CD4-positive, alpha-beta memory T cell (primary cell): Measurements from ENCODE around the gene AKAP13. TPM values are rescaled to one million over a fixed set of nuclear protein-coding genes. Genes with fewer than 3 reads are reported as not detected.

Experiments
- CTCF ChIA-PET: fragments of 350-600 bp; sonication (Branson Sonifier 250); formaldehyde crosslinking; loops from one replicate; lab custom pipeline; 2021; ENCODE audit warnings: inconsistent platforms; ENCODE audit not compliant: partially characterized antibody; lab: Charles Lee
- POLR2A ChIA-PET: fragments of 350-600 bp; sonication (Branson Sonifier 250); formaldehyde crosslinking; loops from one replicate; lab custom pipeline; 2021; ENCODE audit not compliant: partially characterized antibody; lab: Charles Lee
- DNase-seq, 5 donors: peaks; one replicate each; pipeline versions ENCODE4 v3.0.0 to v3.0.0-alpha.2; 2020 to 2022; ENCODE audit warnings: mixed read lengths in 1 of 5
- H3K27ac ChIP-seq: one replicate; pipeline ENCODE4 v1.7.0; 2013; ENCODE audit warnings: low read depth, low read length
- H3K27me3 ChIP-seq: 2 replicates; pipeline ENCODE4 v1.7.0; 2013; ENCODE audit warnings: mild to moderate bottlenecking, low read length, moderate library complexity; ENCODE audit not compliant: insufficient read depth
- H3K36me3 ChIP-seq: 2 replicates; pipeline ENCODE4 v1.7.0; 2013; ENCODE audit warnings: mild to moderate bottlenecking, low read length, moderate library complexity; ENCODE audit not compliant: insufficient read depth
- H3K4me1 ChIP-seq: 2 replicates; pipeline ENCODE4 v1.7.0; 2013; ENCODE audit warnings: mild to moderate bottlenecking, low read length, moderate library complexity; ENCODE audit not compliant: insufficient read depth
- H3K4me3 ChIP-seq, 2 donors: one replicate each; pipeline ENCODE4 v1.7.0; 2013; ENCODE audit warnings: low read length in 2 of 2, mild to moderate bottlenecking in 1 of 2
- H3K9me3 ChIP-seq, 2 donors: one replicate each; pipeline ENCODE4 v1.7.0; 2013; ENCODE audit warnings: low read length in 2 of 2, control low read depth in 1 of 2; ENCODE audit not compliant: control insufficient read depth in 1 of 2
- H3K27ac Mint-ChIP-seq, 7 donors: one replicate each; pipeline ENCODE4 v1.8.0; 2020 to 2021; ENCODE audit warnings: mixed read lengths in 7 of 7, mild to moderate bottlenecking in 6 of 7, inconsistent platforms in 3 of 7, moderate library complexity in 3 of 7
- H3K27me3 Mint-ChIP-seq, 2 donors: one replicate each; pipeline ENCODE4 v1.8.0; 2020 to 2021; ENCODE audit warnings: mixed read lengths in 2 of 2
- H3K36me3 Mint-ChIP-seq, 2 donors: one replicate each; pipeline ENCODE4 v1.8.0; 2020 to 2021; ENCODE audit warnings: mixed read lengths in 2 of 2, inconsistent platforms in 1 of 2, mild to moderate bottlenecking in 1 of 2
- H3K4me1 Mint-ChIP-seq, 4 donors: one replicate each; pipeline ENCODE4 v1.8.0; 2020 to 2021; ENCODE audit warnings: mixed read lengths in 4 of 4, mild to moderate bottlenecking in 1 of 4
- H3K4me3 Mint-ChIP-seq, 8 donors: one replicate each; pipeline ENCODE4 v1.8.0; 2020 to 2021; ENCODE audit warnings: mixed read lengths in 8 of 8, mild to moderate bottlenecking in 7 of 8, moderate library complexity in 6 of 8, inconsistent platforms in 3 of 8
- H3K9me3 Mint-ChIP-seq, 8 donors: one replicate each; pipeline ENCODE4 v1.8.0; 2020 to 2021; ENCODE audit warnings: mixed read lengths in 8 of 8, mild to moderate bottlenecking in 5 of 8, inconsistent platforms in 3 of 8, moderate library complexity in 1 of 8
- intact Hi-C: fragments of 100-400 bp; cut with micrococcal nuclease; formaldehyde crosslinking; loops from one replicate; pipeline ENCODE4 v1.15.1; 2023
- polyA plus RNA-seq, 2 donors: library from polyadenylated mRNA; unstranded; fragments of 300-500 nt; fragmentation: Illumina TruSeq; gene quantifications; one replicate each; pipeline ENCODE4 v1.2.3, GENCODE V29; 2021
- total RNA-seq, 2 experiments: library from RNA; stranded (reverse); gene quantifications; one replicate each; pipeline ENCODE4 v1.2.3, GENCODE V29; 2021

Gene AKAP13
- total and polyA plus RNA-seq, 4 experiments from 2014 or later, result 68.7 to 319 (median 247) TPM

DNA sequence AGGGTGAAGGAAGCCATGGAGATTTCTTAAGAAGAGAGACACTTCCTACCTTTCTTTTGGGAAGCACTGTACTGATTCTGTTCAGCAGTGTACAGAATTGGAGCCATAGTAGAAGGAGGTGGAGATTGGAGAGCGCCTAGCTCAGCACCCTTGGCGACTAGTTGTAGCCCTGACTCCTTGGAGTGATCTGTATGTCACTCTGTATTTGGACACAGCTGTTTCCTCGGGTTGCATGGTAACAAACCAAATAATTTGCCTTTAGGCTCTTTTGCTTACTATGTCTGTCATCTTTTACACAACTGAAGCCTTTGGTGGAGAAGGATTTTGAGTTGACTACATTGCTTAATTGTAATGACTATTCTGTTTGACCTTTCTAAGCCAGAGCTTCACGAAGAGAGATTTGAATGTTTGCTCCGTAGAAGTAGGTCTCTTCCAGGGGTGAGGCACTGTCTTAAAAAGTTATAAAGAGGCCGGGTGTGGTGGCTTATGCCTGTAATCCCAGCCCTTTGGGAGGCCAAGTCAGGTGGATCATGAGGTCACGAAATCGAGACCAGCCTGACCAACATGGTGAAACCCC lies 77.1 kb downstream of the AKAP13 start:
- no peak overlapping the region for H3K4me3 Mint-ChIP-seq
- no peak for DNase-seq
- Histone ChIP-seq H3K4me3 (no peak overlapping the region), H3K4me1 (peaks cover 22% of the 10 kb centered on the region), H3K9me3 (no peaks in the 10 kb centered on the region), H3K36me3 (no peaks in the 10 kb centered on the region), H3K27me3 (no peaks in the 10 kb centered on the region), H3K27ac (no peak overlapping the region)
- H3K36me3 Mint-ChIP-seq, result peaks cover 0 to 5% of the 10 kb centered on the region in 2 donors
- ChIA-PET CTCF (interaction anchor here (0.8 kb wide), 1 partner anchor 161 kb away, joined by 3 read pairs; no protein-coding TSS in a partner anchor), POLR2A (no interaction called here)
- H3K27me3 Mint-ChIP-seq, result no peaks in the 10 kb centered on the region
- no peaks in the 10 kb centered on the region for H3K9me3 Mint-ChIP-seq
- peak overlapping the region in 1 of 7 donors; percentile 35 for H3K27ac Mint-ChIP-seq
- intact Hi-C loops, result no loop called here
- peaks cover 53 to 80% (median 63%) of the 10 kb centered on the region in 4 donors for H3K4me1 Mint-ChIP-seq

DNA sequence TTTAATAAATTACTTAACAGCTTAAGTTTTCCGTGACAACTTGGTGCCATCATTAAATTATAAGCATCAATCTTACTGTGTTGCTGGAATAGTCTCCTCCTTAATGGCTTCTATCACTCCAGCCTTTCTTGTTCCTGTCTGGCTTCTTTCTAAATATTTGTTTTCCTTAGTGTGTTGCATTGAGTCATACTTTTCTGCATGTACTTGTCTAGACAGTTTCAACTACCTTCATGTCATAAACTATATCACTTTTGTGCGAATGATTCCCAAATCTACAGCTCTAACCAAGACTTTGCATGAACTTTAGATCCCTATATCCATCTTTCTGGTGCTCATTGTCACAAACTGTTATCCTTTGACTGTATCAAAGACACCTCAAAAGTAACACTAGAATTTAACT lies 78.4 kb downstream of the AKAP13 start:
- H3K27ac Mint-ChIP-seq, result peak overlapping the region in 1 of 7 donors; percentile 29
- Histone ChIP-seq H3K4me3 (no peak overlapping the region), H3K27ac (no peak overlapping the region), H3K27me3 (no peaks in the 10 kb centered on the region), H3K9me3 (no peaks in the 10 kb centered on the region), H3K4me1 (peaks cover 16% of the 10 kb centered on the region), H3K36me3 (no peaks in the 10 kb centered on the region)
- H3K36me3 Mint-ChIP-seq, result peaks cover 2 to 10% of the 10 kb centered on the region in 2 donors
- H3K4me3 Mint-ChIP-seq, result peak overlapping the region in 1 of 8 donors; percentile 18
- no peaks in the 10 kb centered on the region for H3K27me3 Mint-ChIP-seq
- no peak for DNase-seq
- POLR2A ChIA-PET, result no interaction called here
- CTCF ChIA-PET, result interaction anchor here (0.9 kb wide), 1 partner anchor 28 kb away, joined by 3 read pairs; no protein-coding TSS in a partner anchor
- no peaks in the 10 kb centered on the region for H3K9me3 Mint-ChIP-seq
- peaks cover 52 to 77% (median 63%) of the 10 kb centered on the region in 4 donors for H3K4me1 Mint-ChIP-seq
- intact Hi-C loops, result no loop called here

DNA sequence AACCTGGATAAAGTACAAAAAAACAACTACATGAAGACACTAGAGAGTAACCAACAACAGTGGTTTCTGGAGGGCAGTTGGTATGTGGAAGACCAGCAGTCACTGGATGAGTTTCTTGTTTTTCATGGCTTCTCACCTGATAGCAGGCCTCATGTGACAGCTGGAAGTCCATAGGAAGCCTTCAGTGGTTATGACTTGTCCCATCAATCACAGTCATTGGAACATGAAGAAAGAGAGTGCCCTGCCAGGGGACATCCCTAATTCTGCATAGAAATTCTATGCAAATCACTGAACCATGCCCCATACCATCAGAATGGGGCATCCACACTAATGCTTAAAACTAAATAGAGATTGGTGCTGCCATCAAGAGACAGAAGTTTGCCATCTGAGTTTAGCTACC lies 81.6 kb downstream of the AKAP13 start:
- Mint-ChIP-seq H3K27ac (no peak overlapping the region), H3K36me3 (peaks cover 2 to 11% of the 10 kb centered on the region in 2 donors), H3K27me3 (no peaks in the 10 kb centered on the region), H3K4me1 (peaks cover 40 to 60% (median 49%) of the 10 kb centered on the region in 4 donors), H3K9me3 (no peaks in the 10 kb centered on the region), H3K4me3 (peak overlapping the region in 1 of 8 donors; percentile 49)
- no peak for DNase-seq
- Histone ChIP-seq H3K27ac (no peak overlapping the region), H3K4me3 (no peak overlapping the region), H3K4me1 (peaks cover 10% of the 10 kb centered on the region), H3K27me3 (no peaks in the 10 kb centered on the region), H3K9me3 (no peaks in the 10 kb centered on the region), H3K36me3 (no peaks in the 10 kb centered on the region)
- intact Hi-C loops, result no loop called here
- CTCF ChIA-PET, result interaction anchor here (1.0 to 1.4 kb wide), 3 partner anchors 9 to 166 kb away, joined by 3 to 4 read pairs (median 3); no protein-coding TSS in a partner anchor
- POLR2A ChIA-PET, result no interaction called here

DNA sequence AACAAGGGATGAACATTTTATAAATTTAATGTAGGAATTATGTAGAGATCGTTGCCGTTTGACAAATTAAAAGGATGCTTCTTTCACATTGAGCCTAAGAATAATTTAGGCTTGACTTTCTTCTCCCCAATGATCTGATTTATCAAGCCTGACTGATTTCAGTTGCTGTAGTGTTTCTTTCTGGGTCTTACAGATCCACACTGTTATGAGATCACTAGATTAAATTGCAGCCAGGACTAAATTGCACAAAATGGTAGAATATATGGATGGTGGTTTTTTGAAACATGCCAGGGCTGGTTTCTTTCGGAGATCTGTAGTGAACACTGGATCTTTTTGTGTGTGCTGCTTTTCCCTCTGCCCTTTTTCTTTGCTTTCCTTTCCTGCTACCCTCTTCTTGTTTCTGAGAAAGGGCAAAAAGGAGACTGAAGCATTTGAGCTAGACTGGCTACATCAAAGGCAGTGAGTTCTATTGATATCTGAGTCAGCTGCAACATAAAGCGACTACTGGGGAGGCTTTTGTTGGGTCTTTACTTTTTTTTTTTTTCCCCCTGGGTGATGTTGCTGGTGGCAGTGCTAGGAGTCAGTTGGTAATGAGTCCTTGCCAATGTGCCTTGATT lies 83.0 kb downstream of the AKAP13 start:
- Mint-ChIP-seq H3K27ac (peak overlapping the region in 3 of 7 donors; percentile 15 to 25 (median 16)), H3K4me3 (peak overlapping the region in 1 of 8 donors; percentile 4), H3K36me3 (peaks cover 3 to 11% of the 10 kb centered on the region in 2 donors), H3K9me3 (no peaks in the 10 kb centered on the region), H3K27me3 (no peaks in the 10 kb centered on the region), H3K4me1 (peaks cover 46 to 66% (median 53%) of the 10 kb centered on the region in 4 donors)
- Histone ChIP-seq H3K27me3 (no peaks in the 10 kb centered on the region), H3K4me3 (no peak overlapping the region), H3K36me3 (no peaks in the 10 kb centered on the region), H3K9me3 (no peaks in the 10 kb centered on the region), H3K27ac (no peak overlapping the region), H3K4me1 (peaks cover 7% of the 10 kb centered on the region)
- POLR2A ChIA-PET, result no interaction called here
- no peak for DNase-seq
- intact Hi-C loops, result no loop called here
- CTCF ChIA-PET, result interaction anchor here (0.9 kb wide), 1 partner anchor 168 kb away, joined by 3 read pairs; no protein-coding TSS in a partner anchor

DNA sequence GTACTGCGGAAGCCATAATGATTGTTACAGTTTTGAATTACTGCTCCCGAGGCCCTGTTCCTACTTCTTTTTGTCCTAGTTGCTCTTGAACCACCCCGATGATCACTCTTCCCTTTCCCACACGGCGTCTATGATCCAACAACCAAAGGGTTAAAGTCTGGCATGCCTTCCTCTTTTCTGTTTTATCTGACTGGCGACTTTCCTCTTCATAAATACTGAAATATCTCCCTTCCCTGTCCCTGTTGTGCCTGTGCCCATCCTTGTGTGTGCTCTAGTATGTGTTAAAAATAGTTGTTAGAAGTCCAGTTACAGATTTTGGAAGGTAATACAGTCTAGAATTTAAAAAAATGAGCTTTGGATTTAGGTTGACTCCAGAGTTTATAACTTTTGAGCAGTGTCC lies 83.6 kb downstream of the AKAP13 start:
- H3K36me3 Mint-ChIP-seq, result peaks cover 3 to 11% of the 10 kb centered on the region in 2 donors
- no peaks in the 10 kb centered on the region for H3K9me3 ChIP-seq
- no peaks in the 10 kb centered on the region for H3K27me3 ChIP-seq
- no peak for DNase-seq
- POLR2A ChIA-PET, result no interaction called here
- H3K4me3 Mint-ChIP-seq, result peak overlapping the region in 2 of 8 donors; percentile 1 to 26
- H3K4me1 ChIP-seq, result peaks cover 7% of the 10 kb centered on the region
- no peaks in the 10 kb centered on the region for H3K27me3 Mint-ChIP-seq
- CTCF ChIA-PET, result interaction anchor here (0.9 kb wide), 1 partner anchor 168 kb away, joined by 3 read pairs; no protein-coding TSS in a partner anchor
- H3K36me3 ChIP-seq, result no peaks in the 10 kb centered on the region
- H3K27ac ChIP-seq, result no peak overlapping the region
- H3K9me3 Mint-ChIP-seq, result no peaks in the 10 kb centered on the region
- peak overlapping the region in 4 of 7 donors; percentile 13 to 38 (median 26) for H3K27ac Mint-ChIP-seq
- no peak overlapping the region for H3K4me3 ChIP-seq
- intact Hi-C loops, result no loop called here
- peaks cover 43 to 64% (median 51%) of the 10 kb centered on the region in 4 donors for H3K4me1 Mint-ChIP-seq

DNA sequence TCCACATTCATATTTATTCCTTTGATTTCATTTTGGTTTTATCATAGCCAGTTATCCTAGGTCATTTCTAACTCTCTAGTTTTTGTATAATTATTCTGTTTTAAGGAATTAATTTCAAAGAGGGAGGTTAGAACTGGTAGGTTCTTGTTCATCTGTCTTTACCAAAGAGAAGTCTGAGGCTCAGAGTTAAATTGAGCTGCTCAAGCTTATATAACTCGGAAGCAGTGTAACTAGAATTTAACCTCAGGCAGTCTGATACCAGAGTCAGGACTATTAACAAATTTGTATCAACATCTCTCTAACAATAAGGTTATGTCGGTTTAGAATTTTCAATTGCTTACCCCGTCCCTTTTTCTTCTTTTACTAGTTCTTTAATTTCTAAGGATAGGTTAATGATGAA lies 84.1 kb downstream of the AKAP13 start:
- H3K27ac Mint-ChIP-seq, result peak overlapping the region in 1 of 7 donors; percentile 25
- intact Hi-C loops, result no loop called here
- no peak overlapping the region for H3K4me3 ChIP-seq
- peaks cover 3 to 11% of the 10 kb centered on the region in 2 donors for H3K36me3 Mint-ChIP-seq
- no peaks in the 10 kb centered on the region for H3K9me3 ChIP-seq
- POLR2A ChIA-PET, result no interaction called here
- CTCF ChIA-PET, result interaction anchor here (0.9 kb wide), 1 partner anchor 169 kb away, joined by 3 read pairs; no protein-coding TSS in a partner anchor
- H3K27me3 ChIP-seq, result no peaks in the 10 kb centered on the region
- H3K36me3 ChIP-seq, result no peaks in the 10 kb centered on the region
- peaks cover 10% of the 10 kb centered on the region for H3K4me1 ChIP-seq
- H3K27ac ChIP-seq, result no peak overlapping the region
- peaks cover 44 to 66% (median 53%) of the 10 kb centered on the region in 4 donors for H3K4me1 Mint-ChIP-seq
- H3K4me3 Mint-ChIP-seq, result no peak overlapping the region
- no peaks in the 10 kb centered on the region for H3K27me3 Mint-ChIP-seq
- H3K9me3 Mint-ChIP-seq, result no peaks in the 10 kb centered on the region
- DNase-seq, result no peak

DNA sequence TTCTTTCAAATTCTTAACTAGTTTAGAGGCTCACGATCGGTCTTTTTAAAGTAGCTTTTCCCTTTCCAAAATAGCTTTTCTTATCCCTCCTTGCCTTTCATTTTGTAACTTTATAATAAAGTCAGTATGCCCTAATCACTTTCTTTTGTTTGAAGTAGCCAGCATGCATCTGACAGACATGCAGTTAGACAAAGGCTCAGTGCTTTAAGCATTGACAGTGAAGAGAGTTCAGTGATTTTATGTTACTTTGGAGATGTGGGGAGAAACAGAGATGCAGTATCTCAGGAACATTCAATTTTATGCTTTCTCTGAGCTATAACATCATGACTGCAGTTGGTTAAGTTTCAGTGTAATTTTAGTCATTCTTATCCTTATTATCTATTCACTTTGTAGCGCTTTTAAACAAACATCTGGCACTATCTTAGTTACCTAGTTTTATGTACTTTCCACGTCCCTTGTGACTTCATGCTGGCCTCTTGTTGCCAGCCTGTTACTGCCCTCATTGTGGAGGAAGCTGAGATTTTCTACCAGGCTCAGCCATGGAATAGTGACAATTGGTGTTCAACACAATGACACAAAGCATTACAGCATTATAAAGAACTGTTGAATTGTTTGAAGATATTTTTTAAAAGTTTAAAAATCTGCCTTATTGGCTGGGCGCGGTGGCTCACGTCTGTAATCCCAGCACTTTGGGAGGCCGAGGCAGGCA lies 90.3 kb downstream of the AKAP13 start:
- no peaks in the 10 kb centered on the region for H3K9me3 ChIP-seq
- H3K27ac ChIP-seq, result no peak overlapping the region
- no peaks in the 10 kb centered on the region for H3K36me3 ChIP-seq
- Mint-ChIP-seq H3K27ac (peak overlapping the region in 4 of 7 donors; percentile 3 to 69 (median 16)), H3K27me3 (no peaks in the 10 kb centered on the region), H3K36me3 (peaks cover 0 to 1% of the 10 kb centered on the region in 2 donors), H3K4me1 (peaks cover 41 to 78% (median 62%) of the 10 kb centered on the region in 4 donors), H3K4me3 (no peak overlapping the region), H3K9me3 (no peaks in the 10 kb centered on the region)
- intact Hi-C loops, result no loop called here
- H3K4me1 ChIP-seq, result peaks cover 32% of the 10 kb centered on the region
- no peak for DNase-seq
- no peak overlapping the region for H3K4me3 ChIP-seq
- POLR2A ChIA-PET, result no interaction called here
- CTCF ChIA-PET, result interaction anchor here (1.3 to 3.4 kb wide), 5 partner anchors 8 to 35 kb away, joined by 3 to 13 read pairs (median 4); no protein-coding TSS in a partner anchor
- H3K27me3 ChIP-seq, result no peaks in the 10 kb centered on the region
